WTC11 (cell line): Measurements from ENCODE around the gene NARS2. TPM values are rescaled to one million over a fixed set of nuclear protein-coding genes. Genes with fewer than 3 reads are reported as not detected.
"Not testable (repeated sequence)": the region's sequence is repeated elsewhere in the genome, so short reads cannot be mapped to it uniquely, and the experiment has no call there.

Source experiments
- ATAC-seq: fragments of 200-7000 bp; cut with Tn5 transposase; 2 replicates; pipeline ENCODE4 v1.10.0; 2021; ENCODE audit warnings: mild to moderate bottlenecking, moderate library complexity
- CTCF ChIA-PET: fragments of 300-600 bp; sonication (Branson Sonifier 250); formaldehyde crosslinking; loops from one replicate; lab custom pipeline; 2021; ENCODE audit warnings: antibody characterized with exemption; lab: Charles Lee
- POLR2A ChIA-PET: fragments of 350-600 bp; sonication (Branson Sonifier 250); formaldehyde crosslinking; loops from one replicate; lab custom pipeline; 2021; ENCODE audit warnings: antibody characterized with exemption; lab: Charles Lee
- DNase-seq: peaks from one replicate; pipeline ENCODE4 v3.0.0; 2021; ENCODE audit warnings: low spot score
- H3K27ac Mint-ChIP-seq: 2 replicates; pipeline ENCODE4 v1.8.0; 2021; ENCODE audit warnings: mixed read lengths
- H3K27me3 Mint-ChIP-seq: 2 replicates; pipeline ENCODE4 v1.8.0; 2021; ENCODE audit warnings: low read depth, mild to moderate bottlenecking, moderate library complexity, mixed read lengths
- H3K36me3 Mint-ChIP-seq: 2 replicates; pipeline ENCODE4 v1.8.0; 2021; ENCODE audit warnings: mixed read lengths
- H3K4me1 Mint-ChIP-seq: 2 replicates; pipeline ENCODE4 v1.8.0; 2022; ENCODE audit warnings: mixed read lengths
- H3K4me3 Mint-ChIP-seq: 2 replicates; pipeline ENCODE4 v1.8.0; 2021; ENCODE audit warnings: mild to moderate bottlenecking, moderate library complexity, mixed read lengths
- H3K9me3 Mint-ChIP-seq: 2 replicates; pipeline ENCODE4 v1.8.0; 2021; ENCODE audit warnings: mixed read lengths
- ARID4B ChIP-seq: sonication (generic); formaldehyde crosslinking; IDR thresholded peaks from 2 replicates; pipeline ENCODE4 v1.8.0; 2023; ENCODE audit warnings: missing genetic modification reagents, mild to moderate bottlenecking, borderline replicate concordance
- CBFB ChIP-seq: sonication (generic); formaldehyde crosslinking; IDR thresholded peaks from 2 replicates; pipeline ENCODE4 v1.8.1; 2022; ENCODE audit warnings: mild to moderate bottlenecking, low read depth, missing genetic modification reagents
- E2F4 ChIP-seq: sonication (generic); formaldehyde crosslinking; IDR thresholded peaks from 2 replicates; pipeline ENCODE4 v1.8.1; 2022; ENCODE audit warnings: low read depth, mild to moderate bottlenecking, moderate library complexity, missing genetic modification reagents, borderline replicate concordance
- ETV6 ChIP-seq: sonication (generic); formaldehyde crosslinking; IDR thresholded peaks from 2 replicates; pipeline ENCODE4 v1.8.1; 2022; ENCODE audit warnings: mild to moderate bottlenecking, missing genetic modification reagents
- FOXJ3 ChIP-seq: sonication (generic); formaldehyde crosslinking; IDR thresholded peaks from 2 replicates; pipeline ENCODE4 v1.9.0; 2021; ENCODE audit warnings: missing genetic modification reagents, mild to moderate bottlenecking, borderline replicate concordance
- GRHL2 ChIP-seq: fragments of 250-450 bp; sonication (Bioruptor Pico); IDR thresholded peaks from 2 replicates; pipeline ENCODE4 v1.8.0; 2022; ENCODE audit warnings: mild to moderate bottlenecking, moderate library complexity; ENCODE audit not compliant: insufficient replicate concordance, severe bottlenecking
- HMGXB4 ChIP-seq: sonication (generic); formaldehyde crosslinking; IDR thresholded peaks from 2 replicates; pipeline ENCODE4 v1.8.1; 2023; ENCODE audit warnings: mild to moderate bottlenecking, moderate library complexity, missing genetic modification reagents
- JAZF1 ChIP-seq: fragments of 250-450 bp; sonication (Bioruptor Pico); IDR thresholded peaks from 2 replicates; pipeline ENCODE4 v1.9.0; 2021; ENCODE audit warnings: moderate library complexity, mild to moderate bottlenecking, inconsistent platforms
- MAX ChIP-seq: sonication (generic); formaldehyde crosslinking; IDR thresholded peaks from 2 replicates; pipeline ENCODE4 v1.8.0; 2022; ENCODE audit warnings: mild to moderate bottlenecking, missing genetic modification reagents
- NFATC4 ChIP-seq: fragments of 250-450 bp; sonication (Bioruptor Pico); IDR thresholded peaks from 2 replicates; pipeline ENCODE4 v1.9.0; 2021; ENCODE audit warnings: mild to moderate bottlenecking
- NR3C1 ChIP-seq: sonication (generic); formaldehyde crosslinking; conservative IDR thresholded peaks from 2 replicates; pipeline ENCODE4 v1.8.1; 2023; ENCODE audit warnings: low read depth, mild to moderate bottlenecking, missing genetic modification reagents
- OVOL2 ChIP-seq: fragments of 250-450 bp; sonication (Bioruptor Pico); IDR thresholded peaks from 2 replicates; pipeline ENCODE4 v1.9.0; 2021; ENCODE audit warnings: mild to moderate bottlenecking, borderline replicate concordance
- SMAD3 ChIP-seq: sonication (generic); formaldehyde crosslinking; IDR thresholded peaks from 2 replicates; pipeline ENCODE4 v1.8.0; 2022; ENCODE audit warnings: missing genetic modification reagents, mild to moderate bottlenecking, borderline replicate concordance
- TEAD4 ChIP-seq: sonication (generic); formaldehyde crosslinking; IDR thresholded peaks from 2 replicates; pipeline ENCODE4 v1.8.0; 2022; ENCODE audit warnings: mild to moderate bottlenecking, missing genetic modification reagents
- USF1 ChIP-seq: sonication (generic); formaldehyde crosslinking; IDR thresholded peaks from 2 replicates; pipeline ENCODE4 v1.8.0; 2022; ENCODE audit warnings: mild to moderate bottlenecking, missing genetic modification reagents
- ZMAT4 ChIP-seq: fragments of 250-450 bp; sonication (Bioruptor Pico); IDR thresholded peaks from 2 replicates; pipeline ENCODE4 v1.9.0; 2021; ENCODE audit warnings: mild to moderate bottlenecking
- ZNF232 ChIP-seq: sonication (generic); formaldehyde crosslinking; IDR thresholded peaks from 2 replicates; pipeline ENCODE4 v1.8.0; 2022; ENCODE audit warnings: mild to moderate bottlenecking, missing genetic modification reagents
- ZNF317 ChIP-seq: sonication (generic); formaldehyde crosslinking; IDR thresholded peaks from 2 replicates; pipeline ENCODE4 v1.8.1; 2023; ENCODE audit warnings: low read depth, mild to moderate bottlenecking, moderate library complexity, missing genetic modification reagents, borderline replicate concordance
- ZNF423 ChIP-seq: fragments of 250-450 bp; sonication (Bioruptor Pico); IDR thresholded peaks from 2 replicates; pipeline ENCODE4 v2.1.2; 2022; ENCODE audit warnings: mild to moderate bottlenecking, moderate library complexity
- ZNF512 ChIP-seq: sonication (generic); formaldehyde crosslinking; IDR thresholded peaks from 2 replicates; pipeline ENCODE4 v1.8.1; 2022; ENCODE audit warnings: missing genetic modification reagents, borderline replicate concordance
- total RNA-seq: library from RNA; stranded (reverse); gene quantifications from 3 replicates; pipeline ENCODE4 v1.2.3, GENCODE V29; 2021

Gene NARS2
- total RNA-seq, 1 experiment from 2014 or later: 36.4 TPM

- TF ChIP-seq ZMAT4 (CRISPR knock-in tag): no peak
- TF ChIP-seq FOXJ3: no peak
- no peak for TF ChIP-seq ZNF423 (CRISPR knock-in tag)
- TF ChIP-seq CBFB (CRISPR knock-in tag): no peak
- TF ChIP-seq, all 79 proteins: peak for 0
These were observed 38.7 kb upstream of the NARS2 start (continued) for GRCh38 chr11:78613378-78613813.

GRCh38 chr11:78612721-78613377 lies 38.2 kb upstream of the NARS2 start:
- no peak for TF ChIP-seq MAX (CRISPR knock-in tag)
- no peak for TF ChIP-seq TEAD4
- no peak for TF ChIP-seq NFATC4 (CRISPR knock-in tag)
- TF ChIP-seq USF1: no peak
- TF ChIP-seq SMAD3 (CRISPR knock-in tag): no peak
- TF ChIP-seq GRHL2 (CRISPR knock-in tag): no peak
- TF ChIP-seq HMGXB4 (CRISPR knock-in tag): no peak
- no peak for TF ChIP-seq ARID4B (CRISPR knock-in tag)
- no peak for TF ChIP-seq OVOL2 (CRISPR knock-in tag)
- TF ChIP-seq JAZF1 (CRISPR knock-in tag): no peak
- TF ChIP-seq ZNF317 (CRISPR knock-in tag): no peak
- no peak for TF ChIP-seq ETV6 (CRISPR knock-in tag)
- no peak for TF ChIP-seq E2F4 (CRISPR knock-in tag)
- no peak for TF ChIP-seq ZNF512 (CRISPR knock-in tag)
- TF ChIP-seq ZNF232: no peak
- no peak for TF ChIP-seq NR3C1
- CTCF ChIA-PET: no interaction called here
- Mint-ChIP-seq H3K27ac (no peak overlapping the region), H3K4me1 (no peaks in the 10 kb centered on the region), H3K27me3 (no peaks in the 10 kb centered on the region), H3K36me3 (no peaks in the 10 kb centered on the region), H3K4me3 (no peak overlapping the region), H3K9me3 (no peaks in the 10 kb centered on the region)
- DNase-seq (no peak), ATAC-seq (no peak)
- POLR2A ChIA-PET: no interaction called here

- CTCF ChIA-PET, H3K27ac Mint-ChIP-seq, H3K36me3 Mint-ChIP-seq, H3K27me3 Mint-ChIP-seq, H3K4me3 Mint-ChIP-seq, POLR2A ChIA-PET, DNase-seq, H3K4me1 Mint-ChIP-seq, ATAC-seq, H3K9me3 Mint-ChIP-seq: not testable (repeated sequence)
These were observed 34.7 kb upstream of the NARS2 start for GRCh38 chr11:78609321-78609720.
